CD4-positive, alpha-beta T cell treated with Interferon alpha-2 for 1 hour (primary cell): ENCODE measurements around the gene TSHZ2.

Source experiments
- DNase-seq, 2 donors: peaks; one replicate each; pipeline ENCODE4 v3.0.0-alpha.2; 2020 to 2022

Gene TSHZ2

GRCh38 chr20:53069132-53069531, 97.0 kb downstream of the TSHZ2 start:
- no peak for DNase-seq

DNA sequence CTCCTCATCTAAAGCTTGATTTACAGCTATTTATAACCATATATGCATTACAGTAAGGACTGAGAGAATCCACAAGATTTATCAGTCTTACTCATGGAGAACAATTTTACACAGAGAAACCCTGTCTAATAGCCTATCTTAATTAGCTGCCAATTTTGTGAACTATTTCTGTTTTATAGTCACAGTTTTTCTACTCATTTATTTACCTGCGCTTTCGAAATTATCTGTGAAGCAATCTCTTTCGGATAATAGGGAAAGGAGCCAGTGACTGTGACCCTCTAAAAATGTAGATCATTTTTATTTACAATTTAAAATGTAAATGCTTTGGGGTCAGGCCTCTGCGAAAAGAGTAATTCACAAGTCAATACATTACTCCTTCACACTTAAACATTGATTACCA, 98.1 kb downstream of the TSHZ2 start:
- no peak for DNase-seq

DNA sequence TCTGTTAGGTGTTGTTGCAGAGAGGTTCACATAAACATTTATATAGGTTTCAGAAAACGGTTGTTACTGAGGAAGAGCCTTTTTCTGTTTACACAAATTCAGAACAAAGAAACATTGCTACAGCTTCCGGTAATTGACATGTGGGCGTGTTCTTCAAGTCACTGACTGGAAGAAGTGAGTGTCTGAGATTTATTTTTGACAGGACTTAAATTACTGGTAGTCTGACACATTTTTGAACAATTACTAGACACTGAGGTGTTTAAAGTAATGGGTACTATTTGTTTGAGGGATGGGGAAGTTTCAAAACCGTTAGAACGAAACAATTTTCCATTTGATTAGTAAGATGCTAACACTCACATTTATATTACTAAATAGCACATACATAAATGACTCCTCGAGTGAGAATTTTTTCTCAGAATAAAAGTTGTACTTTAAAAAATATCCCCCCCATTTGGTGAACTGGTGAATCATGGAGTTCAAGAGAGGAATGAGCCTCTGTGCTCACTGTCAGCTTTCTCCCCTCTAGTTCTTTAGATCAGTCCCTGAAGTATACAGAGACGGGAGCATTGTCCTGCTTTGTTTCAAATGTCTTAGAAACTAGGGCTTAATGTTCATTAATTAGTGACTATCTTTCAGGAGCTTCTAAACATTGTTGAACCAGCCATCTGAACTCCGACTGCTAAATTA, 98.7 kb downstream of the TSHZ2 start:
- DNase-seq, result peak; percentile 15 to 61

DNA sequence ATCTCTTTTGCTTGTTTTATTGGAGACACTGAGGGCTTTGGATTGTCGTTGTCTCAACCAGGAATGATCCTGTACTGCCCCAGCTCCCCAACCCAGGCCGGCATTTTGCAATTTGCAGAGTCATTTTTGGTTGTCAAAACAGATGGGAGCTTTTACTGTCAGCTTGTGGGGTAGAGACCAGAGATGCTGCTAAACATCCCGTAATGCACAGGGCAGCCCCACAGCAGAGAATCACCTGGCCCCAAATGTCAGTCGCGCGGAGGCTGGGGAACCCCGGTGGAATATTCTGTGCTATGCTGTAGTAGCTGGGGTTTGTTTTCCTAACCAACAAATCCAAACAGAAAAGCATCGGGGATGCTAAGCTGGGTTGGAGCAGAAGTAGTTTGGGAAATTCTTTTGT, 99.7 kb downstream of the TSHZ2 start:
- DNase-seq, result peak in 1 of 2 donors; percentile 26

GRCh38 chr20:53072923-53073579, 100.9 kb downstream of the TSHZ2 start:
- no peak for DNase-seq

GRCh38 chr20:53073636-53074415, 101.7 kb downstream of the TSHZ2 start:
- no peak for DNase-seq

GRCh38 chr20:53074811-53075314, 102.7 kb downstream of the TSHZ2 start:
- no peak for DNase-seq

GRCh38 chr20:53076668-53077067, 104.5 kb downstream of the TSHZ2 start:
- no peak for DNase-seq

DNA sequence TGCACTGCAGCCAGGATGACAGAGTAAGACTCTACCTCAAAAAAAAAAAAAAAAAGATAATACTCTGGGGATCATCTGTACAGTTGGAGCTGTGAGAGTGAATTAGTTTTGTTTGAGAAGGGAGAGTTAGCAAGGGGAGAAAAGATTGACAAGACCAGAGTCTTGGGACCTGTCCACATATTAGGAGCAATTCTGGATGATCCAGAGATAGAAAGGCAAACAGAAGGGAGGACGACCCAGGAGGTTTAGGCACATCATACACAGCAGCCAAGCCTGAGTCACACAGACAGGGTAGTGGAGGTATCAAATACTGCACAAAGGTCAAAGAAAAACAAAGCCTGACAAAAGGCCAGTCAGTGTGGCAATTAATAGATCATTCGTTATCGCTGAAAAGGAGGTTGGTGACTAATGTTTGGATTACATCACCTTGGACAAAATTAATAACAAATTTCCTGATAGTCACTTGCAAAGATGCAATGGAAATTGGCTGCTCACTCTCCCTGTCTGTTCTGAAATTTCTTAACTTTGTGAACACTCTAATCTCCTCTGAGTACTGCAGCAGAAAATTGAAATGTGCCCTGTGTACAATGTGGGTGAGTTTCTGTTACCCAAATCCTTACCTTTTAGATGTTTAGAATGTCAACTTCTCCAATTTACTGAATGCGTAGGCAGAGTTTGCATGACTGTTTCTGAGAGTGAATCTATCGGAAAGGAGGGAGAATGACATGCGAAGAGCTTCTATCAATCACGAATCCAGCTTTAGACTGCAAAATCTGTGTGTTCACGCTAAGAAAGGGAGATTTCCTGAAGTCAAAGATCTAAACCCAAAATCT, 105.4 kb downstream of the TSHZ2 start:
- DNase-seq, result no peak

- DNase-seq, result no peak
Observed at GRCh38 chr20:53078761-53079160, 106.6 kb downstream of the TSHZ2 start.

DNA sequence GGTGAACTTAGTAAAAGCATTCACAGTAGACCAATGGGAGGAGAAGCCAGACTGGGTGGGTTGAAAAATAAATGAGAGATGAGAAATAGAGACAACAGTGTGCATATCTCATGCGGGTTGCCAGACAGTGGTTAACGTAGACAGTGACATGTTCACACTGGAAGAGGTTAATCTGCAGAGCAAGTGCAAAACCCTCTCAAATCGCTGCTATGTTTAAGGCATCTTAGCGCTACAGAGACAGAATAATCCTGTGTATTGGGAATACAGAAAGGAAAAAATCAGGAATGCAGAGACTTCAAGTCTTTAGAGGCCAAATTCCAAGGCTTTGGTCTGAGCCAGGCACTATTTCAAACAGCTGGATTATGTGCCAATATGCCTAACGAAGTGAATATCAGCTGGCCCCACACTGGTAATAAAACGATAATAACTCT, 107.1 kb downstream of the TSHZ2 start:
- no peak for DNase-seq

DNA sequence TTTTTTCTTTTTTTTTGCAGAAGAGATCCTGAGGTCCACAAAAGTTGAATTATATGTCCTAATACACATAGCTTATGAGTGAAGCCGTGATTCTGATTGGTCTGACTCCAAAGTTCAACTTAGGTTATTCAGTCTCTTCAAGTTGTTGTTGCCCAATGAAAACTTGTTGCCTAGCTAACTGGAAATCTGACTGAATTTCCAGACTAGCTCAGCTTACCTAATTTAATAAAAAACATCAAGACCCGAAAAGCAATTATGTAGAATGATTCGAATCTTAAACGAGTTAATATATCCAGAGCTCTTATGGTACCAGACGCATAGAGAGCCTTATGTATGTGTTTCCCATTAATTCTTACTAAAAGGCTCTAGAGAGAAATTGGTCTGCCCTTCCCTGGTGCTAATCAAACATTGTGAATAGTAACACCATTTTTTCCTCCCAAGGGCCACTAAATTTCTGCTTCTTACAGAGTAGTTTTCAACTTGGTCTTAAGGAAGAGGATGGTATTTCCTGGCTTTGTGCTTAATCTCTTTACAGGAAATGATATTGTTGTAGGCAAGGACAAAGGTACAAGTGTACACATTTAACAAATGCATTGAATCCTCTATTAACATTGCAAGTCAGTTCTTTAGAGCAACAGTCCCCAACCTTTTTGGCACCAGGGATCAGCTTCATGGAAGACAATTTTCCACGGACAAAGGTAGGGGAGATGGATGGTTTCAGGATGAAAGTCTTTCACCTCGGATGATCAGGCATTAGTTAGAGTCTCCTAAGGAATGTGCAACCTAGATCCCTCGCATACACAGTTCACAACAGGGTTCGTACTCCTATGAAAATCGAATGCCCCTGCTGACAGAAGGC, 107.9 kb downstream of the TSHZ2 start:
- DNase-seq, result no peak

DNA sequence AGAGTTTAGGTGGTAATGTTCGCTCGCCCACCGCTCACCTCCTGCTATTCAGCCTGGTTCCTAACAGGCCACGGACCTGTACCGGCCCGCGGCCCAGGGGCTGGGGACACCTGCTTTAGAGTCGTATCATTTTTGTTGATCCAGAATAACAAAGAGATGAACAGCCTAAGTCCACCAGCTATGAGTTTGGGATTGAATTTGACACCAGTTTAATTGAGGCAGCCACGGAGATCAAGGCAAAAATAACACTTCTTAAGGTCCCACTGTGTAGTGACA, 108.5 kb downstream of the TSHZ2 start:
- DNase-seq, result no peak

DNA sequence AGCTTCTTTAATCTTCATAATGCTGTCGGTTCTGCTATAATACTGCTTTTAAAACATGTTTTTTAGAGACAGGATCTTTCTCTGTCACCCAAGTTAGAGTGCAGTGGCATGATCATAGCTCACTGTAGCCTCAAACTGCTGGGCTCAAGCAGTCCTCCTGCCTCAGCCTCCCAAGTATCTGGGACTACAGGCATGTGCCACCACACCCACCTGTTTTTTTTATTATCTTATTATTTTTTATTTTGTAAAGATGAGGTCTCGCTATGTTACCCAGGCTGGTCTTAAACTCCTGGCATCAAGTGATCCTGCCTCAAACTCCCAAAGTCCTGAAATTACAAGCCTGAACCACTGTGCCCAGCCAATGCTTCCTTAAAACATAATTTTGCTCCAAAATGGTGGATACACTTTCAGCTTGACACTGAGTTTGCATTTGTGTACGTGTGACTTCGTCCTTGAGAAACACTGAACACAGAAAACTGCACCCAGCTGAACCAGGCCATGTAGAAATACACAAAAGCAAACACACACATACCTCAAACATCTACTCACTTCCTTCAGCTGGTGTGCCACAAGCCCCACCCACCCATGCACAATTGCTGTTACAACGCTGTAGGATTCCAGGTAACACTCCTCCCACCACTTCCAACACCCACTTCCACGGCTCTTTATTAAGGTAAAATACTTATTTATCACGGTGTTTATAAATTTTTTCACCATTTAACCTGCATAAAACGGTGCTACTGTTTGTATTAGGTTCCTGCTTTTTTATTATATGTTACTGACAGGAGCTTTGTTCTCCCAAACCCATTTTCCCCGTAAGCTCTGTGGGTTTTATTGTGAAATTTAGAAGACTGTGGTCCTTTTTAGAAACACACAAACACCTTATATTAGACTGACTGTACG, 109.1 kb downstream of the TSHZ2 start:
- peak in 1 of 2 donors; percentile 21 for DNase-seq

GRCh38 chr20:53081916-53082863, 110.0 kb downstream of the TSHZ2 start:
- no peak for DNase-seq

DNA sequence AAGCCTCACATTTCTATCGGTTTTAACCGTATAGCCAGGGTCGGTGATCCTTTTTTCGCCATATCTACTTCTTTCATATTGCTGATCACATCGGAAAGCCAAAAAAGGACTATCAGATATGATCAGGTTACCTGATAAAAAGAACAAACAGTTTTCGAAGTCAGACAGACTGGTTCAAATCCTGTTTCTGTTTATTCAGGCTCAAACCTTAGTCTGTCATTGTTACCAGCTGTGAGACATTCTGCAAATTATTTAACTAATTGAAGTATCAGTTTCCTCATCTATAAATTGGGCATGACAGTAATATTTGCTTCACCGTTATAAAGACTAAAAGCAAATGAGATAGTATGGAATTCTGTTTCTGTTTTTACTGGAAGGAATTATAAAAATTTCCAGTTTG, 111.3 kb downstream of the TSHZ2 start:
- DNase-seq, result no peak

GRCh38 chr20:53084408-53084997, 112.3 kb downstream of the TSHZ2 start:
- no peak for DNase-seq

GRCh38 chr20:53085720-53086119, 113.6 kb downstream of the TSHZ2 start:
- DNase-seq, result no peak

- no peak for DNase-seq
Observed at GRCh38 chr20:53087037-53087777, 115.0 kb downstream of the TSHZ2 start.
